ENCODE results near the gene TBCC. TPM values are rescaled to one million over a fixed set of nuclear protein-coding genes. Genes with fewer than 3 reads are reported as not detected.
"Not testable (repeated sequence)": the region's sequence is repeated elsewhere in the genome, so short reads cannot be mapped to it uniquely, and the experiment has no call there.

Gene TBCC
- total RNA-seq, 2 donors from 2014 or later = 14.5 to 25.4 TPM

GRCh38 chr6:42744351-42744893 lies 1.5 kb downstream of the TBCC start:
- intact Hi-C loops (cut with DNase I) = no loop called here
- H3K27ac ChIP-seq = peak overlapping the region in 2 of 4 donors; percentile 81 to 99
- no peak for ATAC-seq
- H3K9me3 ChIP-seq = no peaks in the 10 kb centered on the region
- no peak for TF ChIP-seq POLR2A (IDR thresholded peaks at IDR 0.05)
- 47 to 57% methylated on average over 21 of the region's 21 CpGs for WGBS, 2 donors
- DNase-seq = no peak
- peaks cover 40% of the 10 kb centered on the region for H3K4me1 ChIP-seq
- H3K36me3 ChIP-seq (replicated peaks in 1 of 2; ENCODE audit: insufficient read depth in 1 of 2, low read depth in 2 of 2) = no peaks in the 10 kb centered on the region
- peak overlapping the region; percentile 75 to 93 for H3K4me3 ChIP-seq
- H3K27me3 ChIP-seq = no peaks in the 10 kb centered on the region

- ATAC-seq (no peak), DNase-seq (peak in 2 of 4 donors; percentile 10 to 25)
- Histone ChIP-seq H3K36me3 (replicated peaks in 1 of 2; ENCODE audit: insufficient read depth in 1 of 2, low read depth in 2 of 2) (no peaks in the 10 kb centered on the region), H3K9me3 (no peaks in the 10 kb centered on the region), H3K27me3 (no peaks in the 10 kb centered on the region), H3K4me1 (peaks cover 21% of the 10 kb centered on the region), H3K4me3 (no peak overlapping the region), H3K27ac (peak overlapping the region in 1 of 4 donors; percentile 19)
- 73 to 78% methylated on average over 5 of the region's 5 CpGs for WGBS, 2 donors
- intact Hi-C loops (cut with DNase I) = no loop called here
- no peak for TF ChIP-seq CTCF (IDR thresholded peaks at IDR 0.05)
- no peak for TF ChIP-seq POLR2A (IDR thresholded peaks at IDR 0.05)
These were observed 3.6 kb downstream of the TBCC start for GRCh38 chr6:42742116-42742894.

GRCh38 chr6:42740725-42741124 lies 5.2 kb downstream of the TBCC start:
- H3K27me3 ChIP-seq = no peaks in the 10 kb centered on the region
- TF ChIP-seq POLR2A (IDR thresholded peaks at IDR 0.05) = no peak
- TF ChIP-seq CTCF (IDR thresholded peaks at IDR 0.05) = no peak
- intact Hi-C loops (cut with DNase I) = no loop called here
- no peaks in the 10 kb centered on the region for H3K9me3 ChIP-seq
- ATAC-seq (no peak), DNase-seq (no peak)
- H3K27ac ChIP-seq = no peak overlapping the region
- no peaks in the 10 kb centered on the region for H3K36me3 ChIP-seq (replicated peaks in 1 of 2; ENCODE audit: insufficient read depth in 1 of 2, low read depth in 2 of 2)
- H3K4me1 ChIP-seq = peaks cover 21% of the 10 kb centered on the region
- WGBS, 2 donors = 62 to 63% methylated on average over 3 of the region's 3 CpGs
- H3K4me3 ChIP-seq = no peak overlapping the region

GRCh38 chr6:42735976-42736375 lies 9.9 kb downstream of the TBCC start:
- Histone ChIP-seq H3K4me3 (no peak overlapping the region), H3K27ac (no peak overlapping the region), H3K4me1 (no peaks in the 10 kb centered on the region), H3K9me3 (no peaks in the 10 kb centered on the region), H3K27me3 (no peaks in the 10 kb centered on the region), H3K36me3 (replicated peaks in 1 of 2; ENCODE audit: insufficient read depth in 1 of 2, low read depth in 2 of 2) (no peaks in the 10 kb centered on the region)
- WGBS, 2 donors = 75 to 93% methylated on average over 3 of the region's 3 CpGs
- no peak for DNase-seq
- TF ChIP-seq POLR2A (IDR thresholded peaks at IDR 0.05) = no peak
- no peak for TF ChIP-seq CTCF (IDR thresholded peaks at IDR 0.05)
- no peak for ATAC-seq
- intact Hi-C loops (cut with DNase I) = no loop called here

- H3K36me3 ChIP-seq (replicated peaks in 1 of 2; ENCODE audit: insufficient read depth in 1 of 2, low read depth in 2 of 2); H3K9me3 ChIP-seq; H3K27me3 ChIP-seq; H3K27ac ChIP-seq; ATAC-seq; intact Hi-C loops (cut with DNase I); H3K4me1 ChIP-seq; DNase-seq; H3K4me3 ChIP-seq: not testable (repeated sequence)
- WGBS, 2 donors = 71 to 73% methylated on average over 13 of the region's 13 CpGs
These were observed 11.9 kb downstream of the TBCC start for GRCh38 chr6:42733867-42734481.
